K562 (cell line): ENCODE measurements around the gene SLC39A6. TPM values are rescaled to one million over a fixed set of nuclear protein-coding genes. Genes with fewer than 3 reads are reported as not detected.
"Not testable (repeated sequence)": the region's sequence is repeated elsewhere in the genome, so short reads cannot be mapped to it uniquely, and the experiment has no call there.

Source experiments
- ATAC-seq: fragments of 200-7000 bp; cut with Tn5 transposase; 3 replicates; pipeline ENCODE4 v1.9.1; 2020; ENCODE audit warnings: moderate library complexity
- BruUV-seq: library from RNA; stranded (reverse); fragments of 400-500 nt; replicated peaks from 2 replicates; lab custom pipeline; 2021; lab: Mats Ljungman, UMichigan
- CTCF ChIA-PET: fragments of 300-600 bp; formaldehyde crosslinking; extraction: SDS; loops from one replicate; lab custom pipeline; 2021; ENCODE audit warnings: low intra/inter-chr PET ratio; lab: Yijun Ruan, JAX
- POLR2A ChIA-PET: fragments of 300-600, 350-650 bp; sonication (Branson Sonifier 250); formaldehyde crosslinking; extraction: SDS; loops from one replicate; lab custom pipeline; 2021; ENCODE audit warnings: antibody characterized with exemption, inconsistent platforms; lab: Yijun Ruan, JAX
- DNase-seq, 4 experiments: peaks; one replicate each; pipeline versions ENCODE4 v3.0.0 to v3.0.0-alpha.2; 2011 to 2018; ENCODE audit warnings: low spot score in 3 of 4, mixed read lengths in 3 of 4; ENCODE audit errors: extremely low read depth in 1 of 4
- FAIRE-seq: peaks from 2 replicates; lab custom pipeline; 2011; peaks lifted over from hg19 to GRCh38; lab: Jason Lieb, UNC
- H2AFZ ChIP-seq: 2 replicates; pipeline ENCODE4 v1.6.0; 2011; ENCODE audit warnings: low read depth, low read length, control low read depth, inconsistent platforms
- H3K27ac ChIP-seq: fragments of 200-600 bp; 3 replicates; pipeline ENCODE4 v1.8.0; 2011; ENCODE audit warnings: low read depth, mild to moderate bottlenecking, control low read depth, inconsistent platforms, low read length, moderate library complexity, mixed read lengths; ENCODE audit errors: extremely low read depth
- H3K27me3 ChIP-seq, 2 experiments: fragments of 300-600 bp in 1 of 2; 2 replicates in 1 of 2; 3 replicates in 1 of 2; pipeline versions ENCODE4 v1.6.0 to v1.8.0; 2011; ENCODE audit warnings: inconsistent platforms in 2 of 2, low read length in 2 of 2, mild to moderate bottlenecking in 1 of 2, mixed read lengths in 1 of 2, moderate library complexity in 1 of 2; ENCODE audit not compliant: control insufficient read depth in 2 of 2, insufficient read depth in 2 of 2
- H3K36me3 ChIP-seq: fragments of 300-600 bp; 3 replicates; pipeline ENCODE4 v1.8.0; 2011; ENCODE audit warnings: mild to moderate bottlenecking, low read length, inconsistent platforms; ENCODE audit not compliant: control insufficient read depth, insufficient read depth
- H3K4me1 ChIP-seq, 2 experiments: fragments of 200-600 bp in 1 of 2; replicated peaks in 1 of 2; 2 replicates in 1 of 2; 3 replicates in 1 of 2; pipeline versions ENCODE4 v1.5.1 to v1.8.0; 2011; ENCODE audit warnings: inconsistent platforms in 2 of 2, low read length in 2 of 2, mild to moderate bottlenecking in 1 of 2, mixed read lengths in 1 of 2, moderate library complexity in 1 of 2; ENCODE audit not compliant: control insufficient read depth in 2 of 2, insufficient read depth in 2 of 2
- H3K4me2 ChIP-seq: 2 replicates; pipeline ENCODE4 v1.6.1; 2011; ENCODE audit warnings: low read length, control low read depth, inconsistent platforms, mixed read lengths; ENCODE audit not compliant: insufficient read depth
- H3K4me3 ChIP-seq: fragments of 200-600 bp; sonication (generic), shearing (Covaris generic); 2 replicates; pipeline ENCODE4 v1.5.1; 2016; ENCODE audit warnings: control low read depth, inconsistent platforms
- H3K79me2 ChIP-seq: fragments of 200-600 bp; 3 replicates; pipeline ENCODE4 v1.8.0; 2011; ENCODE audit warnings: low read length, inconsistent platforms; ENCODE audit not compliant: control insufficient read depth, insufficient read depth
- H3K9ac ChIP-seq, 2 experiments: 2 replicates each; pipeline versions ENCODE4 v1.6.0 to v1.6.1; 2011; ENCODE audit warnings: low read depth in 2 of 2, low read length in 2 of 2, control low read depth in 1 of 2, inconsistent platforms in 1 of 2, mild to moderate bottlenecking in 1 of 2, mixed read lengths in 1 of 2; ENCODE audit not compliant: insufficient read depth in 1 of 2
- H3K9me1 ChIP-seq: one replicate; pipeline ENCODE4 v1.6.0; 2011; ENCODE audit warnings: inconsistent platforms, mild to moderate bottlenecking, low read length, moderate library complexity; ENCODE audit not compliant: control insufficient read depth, insufficient read depth
- H3K9me3 ChIP-seq: replicated peaks from 2 replicates; pipeline ENCODE4 v1.5.1; 2011; ENCODE audit warnings: low read depth, low read length, inconsistent platforms; ENCODE audit not compliant: control insufficient read depth, insufficient read depth
- H4K20me1 ChIP-seq: replicated peaks from 2 replicates; pipeline ENCODE4 v1.6.1; 2011; ENCODE audit warnings: low read length, inconsistent platforms, mixed read lengths; ENCODE audit not compliant: control insufficient read depth, insufficient read depth
- CEBPG ChIP-seq, 3 experiments: fragments of 200-800 bp in 1 of 3; sonication (Bioruptor generic) in 1 of 3; sonication (generic) in 1 of 3; formaldehyde crosslinking in 1 of 3; IDR thresholded peaks in 2 of 3; conservative IDR thresholded peaks in 1 of 3; 2 replicates each; pipeline versions ENCODE4 v1.6.1 to v1.8.0; 2016 to 2022; ENCODE audit warnings: missing compliant biosample characterization in 2 of 3, missing genetic modification characterization in 2 of 3, mild to moderate bottlenecking in 1 of 3, missing genetic modification reagents in 1 of 3
- DDX20 ChIP-seq: fragments of 450-650 bp; IDR thresholded peaks from 2 replicates; pipeline ENCODE4 v1.6.1; 2016; ENCODE audit warnings: missing genetic modification characterization, low read depth, mild to moderate bottlenecking, missing compliant biosample characterization, moderate library complexity
- HNRNPLL ChIP-seq: fragments of 200-400 bp; formaldehyde crosslinking; IDR thresholded peaks from 2 replicates; pipeline ENCODE4 v1.6.1; 2017; ENCODE audit warnings: low read length, low read depth, mild to moderate bottlenecking; ENCODE audit not compliant: poor library complexity, severe bottlenecking
- NRF1 ChIP-seq, 2 experiments: fragments of 450-650 bp; IDR thresholded peaks in 1 of 2; conservative IDR thresholded peaks in 1 of 2; 2 replicates each; pipeline ENCODE4 v1.6.1; 2014; ENCODE audit warnings: mild to moderate bottlenecking in 2 of 2
- TRIM28 ChIP-seq: fragments of 450-650 bp; IDR thresholded peaks from 2 replicates; pipeline ENCODE4 v1.6.1; 2017
- ZNF316 ChIP-seq: fragments of 450-650 bp; IDR thresholded peaks from 2 replicates; pipeline ENCODE4 v1.6.1; 2016
- ZNF740 ChIP-seq, 3 experiments: fragments of 200-800 bp in 1 of 3; sonication (Bioruptor generic) in 1 of 3; sonication (generic) in 1 of 3; formaldehyde crosslinking in 1 of 3; IDR thresholded peaks; 2 replicates each; pipeline versions ENCODE4 v1.6.1 to v1.8.0; 2016 to 2022; ENCODE audit warnings: mild to moderate bottlenecking in 2 of 3, missing compliant biosample characterization in 2 of 3, missing genetic modification characterization in 2 of 3, missing genetic modification reagents in 1 of 3
- WGBS: fragments of 100-300 bp; shearing (Covaris generic); methylation state at CpG from one replicate; pipeline ENCODE4 v1.1.6; 2016; ENCODE audit warnings: low coverage, mixed read lengths; ENCODE audit not compliant: insufficient coverage; ENCODE audit errors: missing lambda C conversion rate; 5-methylcytosine and 5-hydroxymethylcytosine counted together
- in situ Hi-C: fragments of 300-500 bp; cut with MboI; formaldehyde crosslinking; loops from 4 replicates; pipeline ENCODE4 v1.15.0; 2018; ENCODE audit warnings: inconsistent platforms, mixed read lengths
- intact Hi-C: fragments of 100-400 bp; cut with micrococcal nuclease; formaldehyde crosslinking; loops from 2 replicates; pipeline ENCODE4 v1.14.2; 2022
- polyA plus RNA-seq, 8 experiments: library from polyadenylated mRNA; depleted of rRNA in 4 of 8; stranded (reverse) in 5 of 8; unstranded in 3 of 8; fragments of >200 nt; fragmentation: Nextera tagmentation in 2 of 8; fragmentation: Illumina TruSeq in 1 of 8; extraction: Ambion mirVana in 2 of 8; extraction: Trizol in 1 of 8; gene quantifications; 2 replicates each; pipeline versions ENCODE4 v1.2.1 to v1.2.3, GENCODE V29; 2011 to 2014; ENCODE audit warnings: inconsistent platforms in 1 of 8, missing spikeins in 1 of 8
- total RNA-seq, 7 experiments: library from RNA; depleted of rRNA in 6 of 7; stranded (reverse); fragments of >200 nt in 6 of 7; fragmentation: Illumina TruSeq in 2 of 7; extraction: Trizol in 2 of 7; gene quantifications; 2 replicates each; pipeline versions ENCODE4 v1.2.1 to v1.2.3, GENCODE V29; 2011 to 2021; ENCODE audit warnings: low replicate concordance in 1 of 7

Gene SLC39A6
- total and polyA plus RNA-seq, 9 of the 15 experiments (the other 6 are each of a cell fraction or from before 2014, with no cell fraction given), result 5.6 to 23.8 (median 17.4) TPM

GRCh38 chr18:36081118-36081517 lies 48.0 kb downstream of the SLC39A6 start:
- H3K9me3 ChIP-seq, DNase-seq, H2AFZ ChIP-seq, H3K4me1 ChIP-seq, H3K4me2 ChIP-seq, BruUV-seq, H3K4me3 ChIP-seq, FAIRE-seq, H4K20me1 ChIP-seq, ATAC-seq, CTCF ChIA-PET, H3K36me3 ChIP-seq, H3K9me1 ChIP-seq, H3K27ac ChIP-seq, H3K79me2 ChIP-seq, H3K9ac ChIP-seq, intact Hi-C loops: not testable (repeated sequence)
- peaks cover 2 to 17% of the 10 kb centered on the region in 2 experiments; a peak in 4 of 5 replicates for H3K27me3 ChIP-seq
- in situ Hi-C loops, result loop anchor here (10.0 kb wide), 1 partner anchor 494 kb away; no protein-coding TSS in a partner anchor
- POLR2A ChIA-PET, result interaction anchor here (0.8 to 2.6 kb wide), 2 partner anchors 11 to 14 kb away, joined by 3 to 8 read pairs; no protein-coding TSS in a partner anchor
- 47% methylated on average over 2 of the region's 2 CpGs for WGBS
- 0 out of 2 replicates have a peak, but pooled peaks have one; percentile 29 for TF ChIP-seq TRIM28

- Histone ChIP-seq H3K4me1 (peaks cover 0 to 10% of the 10 kb centered on the region in 2 experiments; a peak in 3 of 5 replicates), H3K9me3 (no peaks in the 10 kb centered on the region; the same call in 1 of the 2 replicates), H2AFZ (0 out of 2 replicates have a peak overlapping the region, but pooled peaks have one; percentile 47), H3K4me2 (no peak overlapping the region), H3K36me3 (no peaks in the 10 kb centered on the region), H3K79me2 (no peaks in the 10 kb centered on the region), H3K9me1 (no peaks in the 10 kb centered on the region), H4K20me1 (no peaks in the 10 kb centered on the region), H3K4me3 (no peak overlapping the region), H3K27me3 (peaks cover 2 to 4% of the 10 kb centered on the region in 2 experiments; a peak in 1 of 5 replicates), H3K9ac (no peak overlapping the region), H3K27ac (no peak overlapping the region)
- in situ Hi-C loops, result no loop called here
- intact Hi-C loops, result no loop called here
- no peak for DNase-seq
- ChIA-PET CTCF (no interaction called here), POLR2A (interaction anchor here (0.9 to 2.6 kb wide), 3 partner anchors 9 to 12 kb away, joined by 3 to 8 read pairs (median 4); partner anchors contain the start of gene RPRD1A)
- WGBS, result 26% methylated on average over 6 of the region's 6 CpGs
- ATAC-seq, result no peak
- FAIRE-seq, result no peak
- BruUV-seq, result no TSS peak
- no peak for TF ChIP-seq TRIM28
- TF ChIP-seq NRF1 (conservative IDR thresholded peaks at IDR 0.05 in 1 of 2, IDR thresholded peaks at IDR 0.05 in 1 of 2), result no peak
- TF ChIP-seq HNRNPLL, result no peak
- no peak for TF ChIP-seq ZNF740 (CRISPR knock-in tag; IDR thresholded peaks at IDR 0.05)
- TF ChIP-seq ZNF740 (tag; IDR thresholded peaks at IDR 0.05), result no peak
- TF ChIP-seq ZNF316, result no peak
- TF ChIP-seq CEBPG (CRISPR knock-in tag; IDR thresholded peaks at IDR 0.05), result no peak
- TF ChIP-seq CEBPG (tag; conservative IDR thresholded peaks at IDR 0.05 in 1 of 2, IDR thresholded peaks at IDR 0.05 in 1 of 2), result no peak
- TF ChIP-seq DDX20, result no peak
These were observed 50.2 kb downstream of the SLC39A6 start for GRCh38 chr18:36078751-36079529.
